Stimulated activated CD8-positive, alpha-beta memory T cell treated with anti-CD3 and anti-CD28 coated beads, Interleukin-7, amount 100 ng/mL, for 1 hour (primary cell): Measurements from ENCODE around the gene SNAPC5.
"Not testable (repeated sequence)": the region's sequence is repeated elsewhere in the genome, so short reads cannot be mapped to it uniquely, and the experiment has no call there.

ENCODE experiments used
- DNase-seq, 2 donors: peaks; one replicate each; pipeline ENCODE4 v3.0.0-alpha.2; 2020; ENCODE audit warnings: low read depth in 2 of 2

SNAPC5 gene

GRCh38 chr15:66491846-66492245 is 5.7 kb downstream of the SNAPC5 start:
- no peak for DNase-seq

- no peak for DNase-seq
Measured at GRCh38 chr15:66489179-66489791, 8.3 kb downstream of the SNAPC5 start.

GRCh38 chr15:66488525-66488924 is 9.0 kb downstream of the SNAPC5 start:
- DNase-seq: no peak

GRCh38 chr15:66486887-66487286 is 10.7 kb downstream of the SNAPC5 start:
- no peak for DNase-seq

- no peak for DNase-seq
Measured at GRCh38 chr15:66484539-66485112, 12.9 kb downstream of the SNAPC5 start.

- no peak for DNase-seq
Measured at GRCh38 chr15:66483131-66483566, 14.4 kb downstream of the SNAPC5 start.

- DNase-seq: no peak
Measured at GRCh38 chr15:66482539-66482938, 15.0 kb downstream of the SNAPC5 start.

- DNase-seq: no peak
Measured at GRCh38 chr15:66481107-66481856, 16.3 kb downstream of the SNAPC5 start.

GRCh38 chr15:66480267-66480666 is 17.3 kb downstream of the SNAPC5 start:
- DNase-seq: no peak

- DNase-seq: no peak
Measured at GRCh38 chr15:66477011-66477410, 20.6 kb downstream of the SNAPC5 start.

- DNase-seq: no peak
Measured at GRCh38 chr15:66476535-66476934, 21.0 kb downstream of the SNAPC5 start.

GRCh38 chr15:66474963-66475362 is 22.6 kb downstream of the SNAPC5 start:
- DNase-seq: no peak

GRCh38 chr15:66474135-66474534 is 23.4 kb downstream of the SNAPC5 start:
- DNase-seq: no peak

GRCh38 chr15:66472176-66472999 is 25.2 kb downstream of the SNAPC5 start:
- no peak for DNase-seq

- DNase-seq: not testable (repeated sequence)
Measured at GRCh38 chr15:66470825-66471224, 26.7 kb downstream of the SNAPC5 start.

GRCh38 chr15:66467162-66468040 is 30.2 kb downstream of the SNAPC5 start:
- not testable (repeated sequence) for DNase-seq

- not testable (repeated sequence) for DNase-seq
Measured at GRCh38 chr15:66465294-66465693, 32.3 kb downstream of the SNAPC5 start.

GRCh38 chr15:66462627-66463026 is 34.9 kb downstream of the SNAPC5 start:
- DNase-seq: no peak

- DNase-seq: no peak
Measured at GRCh38 chr15:66461917-66462316, 35.6 kb downstream of the SNAPC5 start.

GRCh38 chr15:66461294-66461693 is 36.3 kb downstream of the SNAPC5 start:
- not testable (repeated sequence) for DNase-seq
